NOMO-1 treated with DMSO at 0.1 percent for 48 hours (cell line): ENCODE results near the gene BUB3.
A peak's percentile ranks its signal among the peaks of the same experiment; 100 is the strongest.

Experiments
- DNase-seq: peaks from one replicate; lab custom pipeline; 2025; ENCODE audit not compliant: unreplicated experiment; lab: John Stamatoyannopoulos, UW

The BUB3 gene

GRCh38 chr10:123140983-123141390 is 13.2 kb upstream of the BUB3 start:
- no peak for DNase-seq

GRCh38 chr10:123141791-123142700 is 12.2 kb upstream of the BUB3 start:
- no peak for DNase-seq

- no peak for DNase-seq
Observed at GRCh38 chr10:123142701-123143161, 11.5 kb upstream of the BUB3 start.

- no peak for DNase-seq
Observed at GRCh38 chr10:123143162-123143824, 10.9 kb upstream of the BUB3 start.

GRCh38 chr10:123143825-123144168 is 10.4 kb upstream of the BUB3 start:
- DNase-seq = no peak

GRCh38 chr10:123144697-123145541 is 9.3 kb upstream of the BUB3 start:
- DNase-seq = no peak

GRCh38 chr10:123145542-123146012 is 8.6 kb upstream of the BUB3 start:
- DNase-seq = no peak

GRCh38 chr10:123146013-123146893 is 7.9 kb upstream of the BUB3 start:
- peak; percentile 44 for DNase-seq

GRCh38 chr10:123146894-123147634 is 7.1 kb upstream of the BUB3 start:
- no peak for DNase-seq

- DNase-seq = no peak
Observed at GRCh38 chr10:123147635-123148413, 6.4 kb upstream of the BUB3 start, which contains the start of gene HMX2. TSS of gene HMX2 (plus strand) at chr10:123148136. CDS start at chr10:123148379, 243 bp downstream.

- peak; percentile 17 for DNase-seq
Observed at GRCh38 chr10:123148414-123149161, 5.6 kb upstream of the BUB3 start.

- DNase-seq = no peak
Observed at GRCh38 chr10:123149162-123149567, 5.0 kb upstream of the BUB3 start.

GRCh38 chr10:123149568-123150270 is 4.5 kb upstream of the BUB3 start:
- DNase-seq = peak; percentile 24

GRCh38 chr10:123150271-123150985 is 3.8 kb upstream of the BUB3 start:
- DNase-seq = no peak

GRCh38 chr10:123150986-123151736 is 3.0 kb upstream of the BUB3 start:
- peak; percentile 38 for DNase-seq

GRCh38 chr10:123151737-123152135 is 2.5 kb upstream of the BUB3 start:
- no peak for DNase-seq
